CD4-positive, alpha-beta T cell (primary cell): ENCODE results near the gene GRIA4. TPM values are rescaled to one million over a fixed set of nuclear protein-coding genes. Genes with fewer than 3 reads are reported as not detected.

Experiments used
- ATAC-seq: fragments of 200-7000 bp; cut with Tn5 transposase; one replicate; pipeline ENCODE4 v1.10.0; 2022; ENCODE audit warnings: mild to moderate bottlenecking; ENCODE audit not compliant: poor library complexity
- CTCF ChIA-PET: fragments of 350-600 bp; sonication (Branson Sonifier 250); formaldehyde crosslinking; loops from one replicate; lab custom pipeline; 2021; ENCODE audit warnings: antibody characterized with exemption, inconsistent platforms; lab: Charles Lee
- POLR2A ChIA-PET: fragments of 350-600 bp; sonication (Branson Sonifier 250); formaldehyde crosslinking; loops from one replicate; lab custom pipeline; 2021; ENCODE audit warnings: antibody characterized with exemption, inconsistent platforms; lab: Charles Lee
- DNase-seq, 14 experiments: peaks; one replicate each; pipeline ENCODE4 v3.0.0-alpha.2; 2013 to 2020; ENCODE audit warnings: mixed read lengths in 2 of 14
- H3K27ac ChIP-seq, 2 donors: one replicate each; pipeline versions ENCODE4 v1.5.1 to v1.7.0; 2013; ENCODE audit warnings: low read length in 2 of 2, low read depth in 1 of 2, mild to moderate bottlenecking in 1 of 2
- H3K27me3 ChIP-seq, 2 experiments: 1 replicate in 1 of 2; 2 replicates in 1 of 2; pipeline versions ENCODE4 v1.6.1 to v1.7.0; 2013; ENCODE audit warnings: low read length in 2 of 2, control low read depth in 1 of 2, mild to moderate bottlenecking in 1 of 2, moderate library complexity in 1 of 2; ENCODE audit not compliant: insufficient read depth in 2 of 2, control insufficient read depth in 1 of 2
- H3K36me3 ChIP-seq: one replicate; pipeline ENCODE4 v1.6.1; 2013; ENCODE audit warnings: low read length, control low read depth; ENCODE audit not compliant: insufficient read depth
- H3K4me1 ChIP-seq: one replicate; pipeline ENCODE4 v1.6.1; 2013; ENCODE audit warnings: low read length, control low read depth; ENCODE audit not compliant: insufficient read depth
- H3K4me3 ChIP-seq: one replicate; pipeline ENCODE4 v1.5.1; 2013; ENCODE audit warnings: mild to moderate bottlenecking, low read length, moderate library complexity
- H3K9me3 ChIP-seq, 2 experiments: 1 replicate in 1 of 2; 2 replicates in 1 of 2; pipeline versions ENCODE4 v1.6.1 to v1.7.0; 2013; ENCODE audit warnings: low read length in 2 of 2, mild to moderate bottlenecking in 2 of 2, control low read depth in 1 of 2, moderate library complexity in 1 of 2; ENCODE audit not compliant: control insufficient read depth in 1 of 2, insufficient read depth in 1 of 2
- H3K27ac Mint-ChIP-seq: one replicate; pipeline ENCODE4 v1.8.0; 2020; ENCODE audit warnings: mixed read lengths
- H3K27me3 Mint-ChIP-seq: one replicate; pipeline ENCODE4 v1.8.0; 2021; ENCODE audit warnings: mixed read lengths
- H3K36me3 Mint-ChIP-seq: one replicate; pipeline ENCODE4 v1.8.0; 2021; ENCODE audit warnings: low read depth, mixed read lengths
- H3K4me1 Mint-ChIP-seq: one replicate; pipeline ENCODE4 v1.8.0; 2021; ENCODE audit warnings: low read depth, mixed read lengths
- H3K4me3 Mint-ChIP-seq: one replicate; pipeline ENCODE4 v1.8.0; 2020; ENCODE audit warnings: mild to moderate bottlenecking, mixed read lengths
- H3K9me3 Mint-ChIP-seq: one replicate; pipeline ENCODE4 v1.8.0; 2020; ENCODE audit warnings: mixed read lengths
- CTCF ChIP-seq: fragments of 200-600 bp; IDR thresholded peaks from one replicate; pipeline ENCODE4 v1.8.0; 2022; ENCODE audit warnings: antibody characterized with exemption, mild to moderate bottlenecking
- intact Hi-C, 2 experiments: fragments of 100-400 bp; cut with DNase I in 1 of 2; cut with micrococcal nuclease in 1 of 2; formaldehyde crosslinking; loops; one replicate each; pipeline versions ENCODE4 v1.15.1 to v1.9.0; 2023 to 2025; cut with DNase I, micrococcal nuclease
- total RNA-seq, 174 experiments: library from RNA in 2 of 174; stranded (reverse) in 2 of 174; gene quantifications; one replicate each; pipeline ENCODE4 v1.2.3 and lab custom pipeline; 2021 to 2026

GRIA4 gene
- total RNA-seq, 2 experiments from 2014 or later, result not detected

DNA sequence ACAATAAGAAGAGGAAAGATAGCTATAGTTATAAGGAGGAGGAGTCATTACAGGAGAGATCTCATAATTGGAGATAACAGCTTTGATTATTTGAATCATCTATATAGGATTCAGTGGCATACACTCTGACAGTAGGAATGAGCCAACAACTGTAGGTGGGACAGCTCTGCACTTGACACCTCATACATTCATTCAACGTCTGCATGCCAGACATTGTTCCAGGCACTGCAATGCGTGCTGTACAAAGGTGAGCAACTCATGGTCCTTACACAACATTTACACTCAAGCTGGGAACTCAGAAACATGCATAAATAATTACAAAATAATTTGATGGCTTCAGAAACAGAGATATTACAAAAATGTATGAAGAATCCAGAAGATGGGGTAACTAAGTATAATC, 257.9 kb downstream of the GRIA4 start:
- no peaks in the 10 kb centered on the region for H3K36me3 Mint-ChIP-seq
- H3K36me3 ChIP-seq, result no peaks in the 10 kb centered on the region
- peaks cover 0 to 12% of the 10 kb centered on the region in 2 experiments for H3K27me3 ChIP-seq
- H3K4me3 Mint-ChIP-seq, result no peak overlapping the region
- H3K27ac ChIP-seq, result no peak overlapping the region
- ATAC-seq, result no peak
- no peaks in the 10 kb centered on the region for H3K4me1 Mint-ChIP-seq
- TF ChIP-seq CTCF, result no peak
- ChIA-PET CTCF (interaction anchor here (0.6 kb wide), 2 partner anchors 64 to 1073 kb away, joined by 4 read pairs; no protein-coding TSS in a partner anchor), POLR2A (no interaction called here)
- DNase-seq, result no peak
- no peak overlapping the region for H3K27ac Mint-ChIP-seq
- H3K4me1 ChIP-seq, result no peaks in the 10 kb centered on the region
- H3K9me3 ChIP-seq, result no peaks in the 10 kb centered on the region
- peaks cover 11% of the 10 kb centered on the region for H3K27me3 Mint-ChIP-seq
- no peak overlapping the region for H3K4me3 ChIP-seq
- H3K9me3 Mint-ChIP-seq, result no peaks in the 10 kb centered on the region
- intact Hi-C loops, result no loop called here

- peaks cover under 1% of the 10 kb centered on the region for H3K9me3 Mint-ChIP-seq
- no peaks in the 10 kb centered on the region for H3K9me3 ChIP-seq
- H3K36me3 ChIP-seq, result no peaks in the 10 kb centered on the region
- no peaks in the 10 kb centered on the region for H3K36me3 Mint-ChIP-seq
- H3K4me3 Mint-ChIP-seq, result no peak overlapping the region
- H3K27me3 ChIP-seq, result peaks cover 0 to 12% of the 10 kb centered on the region in 2 experiments
- H3K4me3 ChIP-seq, result no peak overlapping the region
- CTCF ChIA-PET, result no interaction called here
- DNase-seq (no peak), ATAC-seq (no peak)
- POLR2A ChIA-PET, result no interaction called here
- intact Hi-C loops, result no loop called here
- H3K4me1 ChIP-seq, result no peaks in the 10 kb centered on the region
- no peak for TF ChIP-seq CTCF
- no peak overlapping the region for H3K27ac Mint-ChIP-seq
- H3K27ac ChIP-seq, result no peak overlapping the region
- no peaks in the 10 kb centered on the region for H3K4me1 Mint-ChIP-seq
- H3K27me3 Mint-ChIP-seq, result peaks cover 11% of the 10 kb centered on the region
Observed at GRCh38 chr11:105868762-105869285, 259.0 kb downstream of the GRIA4 start.

GRCh38 chr11:105870516-105871113, 260.7 kb downstream of the GRIA4 start:
- CTCF ChIA-PET, result no interaction called here
- Histone ChIP-seq H3K27ac (no peak overlapping the region), H3K36me3 (no peaks in the 10 kb centered on the region), H3K4me3 (no peak overlapping the region), H3K27me3 (peaks cover 0 to 8% of the 10 kb centered on the region in 2 experiments), H3K4me1 (no peaks in the 10 kb centered on the region), H3K9me3 (no peaks in the 10 kb centered on the region)
- Mint-ChIP-seq H3K27me3 (peaks cover 11% of the 10 kb centered on the region), H3K27ac (no peak overlapping the region), H3K36me3 (no peaks in the 10 kb centered on the region), H3K4me3 (no peak overlapping the region), H3K9me3 (peaks cover 6% of the 10 kb centered on the region), H3K4me1 (no peaks in the 10 kb centered on the region)
- ATAC-seq (no peak), DNase-seq (no peak)
- POLR2A ChIA-PET, result no interaction called here
- intact Hi-C loops, result no loop called here
- TF ChIP-seq CTCF, result no peak
